ENCODE measurements around the gene GABRB2.

GABRB2 gene

DNA sequence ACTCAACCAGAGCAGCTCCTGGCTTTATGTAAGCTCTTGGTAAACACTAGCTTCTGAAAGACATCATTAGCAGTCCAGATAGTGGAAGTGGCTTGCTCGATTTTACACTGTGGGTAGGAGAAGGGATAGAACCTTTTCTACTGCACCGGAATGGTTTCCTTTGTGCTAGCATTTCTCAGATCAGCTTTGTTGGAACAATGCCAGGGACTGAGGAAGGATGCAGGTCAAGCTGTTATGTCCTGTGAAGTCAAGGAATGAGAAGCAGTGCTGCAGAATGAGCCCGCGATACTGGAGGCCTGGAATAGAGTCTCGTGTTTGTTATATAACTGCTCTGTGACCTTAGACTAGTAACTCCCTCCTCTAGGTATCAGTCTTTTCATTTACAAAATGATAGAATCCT, 233.6 kb downstream of the GABRB2 start:
- H3K4me3 ChIP-seq: no peak overlapping the region
- no peak for DNase-seq
- TF ChIP-seq, protein P1, sequence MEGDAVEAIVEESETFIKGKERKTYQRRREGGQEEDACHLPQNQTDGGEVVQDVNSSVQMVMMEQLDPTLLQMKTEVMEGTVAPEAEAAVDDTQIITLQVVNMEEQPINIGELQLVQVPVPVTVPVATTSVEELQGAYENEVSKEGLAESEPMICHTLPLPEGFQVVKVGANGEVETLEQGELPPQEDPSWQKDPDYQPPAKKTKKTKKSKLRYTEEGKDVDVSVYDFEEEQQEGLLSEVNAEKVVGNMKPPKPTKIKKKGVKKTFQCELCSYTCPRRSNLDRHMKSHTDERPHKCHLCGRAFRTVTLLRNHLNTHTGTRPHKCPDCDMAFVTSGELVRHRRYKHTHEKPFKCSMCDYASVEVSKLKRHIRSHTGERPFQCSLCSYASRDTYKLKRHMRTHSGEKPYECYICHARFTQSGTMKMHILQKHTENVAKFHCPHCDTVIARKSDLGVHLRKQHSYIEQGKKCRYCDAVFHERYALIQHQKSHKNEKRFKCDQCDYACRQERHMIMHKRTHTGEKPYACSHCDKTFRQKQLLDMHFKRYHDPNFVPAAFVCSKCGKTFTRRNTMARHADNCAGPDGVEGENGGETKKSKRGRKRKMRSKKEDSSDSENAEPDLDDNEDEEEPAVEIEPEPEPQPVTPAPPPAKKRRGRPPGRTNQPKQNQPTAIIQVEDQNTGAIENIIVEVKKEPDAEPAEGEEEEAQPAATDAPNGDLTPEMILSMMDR (IDR thresholded peaks at IDR 0.05): no peak
- H3K36me3 ChIP-seq: no peaks in the 10 kb centered on the region
- no peaks in the 10 kb centered on the region for H3K4me1 ChIP-seq
- no peaks in the 10 kb centered on the region for H3K9me3 ChIP-seq
- no peaks in the 10 kb centered on the region for H3K27me3 ChIP-seq
- intact Hi-C loops (cut with DNase I; ENCODE audit: low total_unique reads): no loop called here
- no peak overlapping the region for H3K27ac ChIP-seq

DNA sequence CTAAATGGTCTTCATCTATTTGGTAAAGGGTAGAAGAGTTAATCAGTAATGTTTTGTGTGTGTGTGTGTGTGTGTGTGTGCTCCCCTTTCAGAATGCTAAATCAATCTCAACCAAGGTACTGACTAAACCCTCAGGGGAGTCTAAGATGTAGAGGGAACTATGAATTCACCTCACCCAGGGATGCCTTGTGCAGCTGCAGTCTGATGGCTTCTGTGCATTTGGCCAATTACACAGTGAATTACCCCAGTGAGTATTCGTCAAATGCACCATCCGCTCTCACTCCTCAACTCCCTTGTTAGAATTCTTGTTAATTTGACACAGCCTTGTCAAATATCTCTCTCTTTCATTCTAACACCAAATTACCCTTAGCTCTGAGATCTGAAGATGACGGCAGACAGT, 234.6 kb downstream of the GABRB2 start:
- H3K4me1 ChIP-seq: no peaks in the 10 kb centered on the region
- H3K27ac ChIP-seq: no peak overlapping the region
- no peaks in the 10 kb centered on the region for H3K36me3 ChIP-seq
- H3K9me3 ChIP-seq: no peaks in the 10 kb centered on the region
- H3K4me3 ChIP-seq: no peak overlapping the region
- TF ChIP-seq, protein P1 (IDR thresholded peaks at IDR 0.05): no peak
- DNase-seq: no peak
- H3K27me3 ChIP-seq: no peaks in the 10 kb centered on the region
- intact Hi-C loops (cut with DNase I; ENCODE audit: low total_unique reads): no loop called here

DNA sequence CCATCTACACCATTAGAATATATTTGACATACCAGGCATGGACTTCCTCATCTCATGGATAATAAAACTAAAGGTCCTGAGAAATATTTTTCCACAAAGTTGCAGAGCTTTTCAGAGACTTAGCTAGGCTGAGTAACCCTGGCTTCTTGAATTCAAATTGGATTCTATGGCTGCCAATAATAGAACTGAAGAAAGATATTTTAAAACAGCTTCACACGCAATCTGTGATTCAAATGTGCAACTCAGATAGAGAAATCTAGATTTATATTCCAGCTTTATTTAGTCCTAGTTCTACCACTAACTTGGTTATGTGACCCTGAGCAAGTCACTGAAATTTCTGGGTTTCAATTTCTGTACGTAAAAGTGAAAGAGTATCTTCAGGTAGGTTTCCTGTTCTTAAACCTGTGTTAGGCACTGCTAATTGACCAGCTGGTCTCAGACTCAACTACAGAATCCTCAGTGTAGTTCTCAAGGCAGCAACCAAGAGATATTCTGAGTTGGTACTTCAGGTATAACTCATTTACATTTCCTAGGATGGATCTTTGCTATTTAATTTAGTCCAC, 235.3 kb downstream of the GABRB2 start:
- intact Hi-C loops (cut with DNase I; ENCODE audit: low total_unique reads): no loop called here
- H3K36me3 ChIP-seq: no peaks in the 10 kb centered on the region

DNA sequence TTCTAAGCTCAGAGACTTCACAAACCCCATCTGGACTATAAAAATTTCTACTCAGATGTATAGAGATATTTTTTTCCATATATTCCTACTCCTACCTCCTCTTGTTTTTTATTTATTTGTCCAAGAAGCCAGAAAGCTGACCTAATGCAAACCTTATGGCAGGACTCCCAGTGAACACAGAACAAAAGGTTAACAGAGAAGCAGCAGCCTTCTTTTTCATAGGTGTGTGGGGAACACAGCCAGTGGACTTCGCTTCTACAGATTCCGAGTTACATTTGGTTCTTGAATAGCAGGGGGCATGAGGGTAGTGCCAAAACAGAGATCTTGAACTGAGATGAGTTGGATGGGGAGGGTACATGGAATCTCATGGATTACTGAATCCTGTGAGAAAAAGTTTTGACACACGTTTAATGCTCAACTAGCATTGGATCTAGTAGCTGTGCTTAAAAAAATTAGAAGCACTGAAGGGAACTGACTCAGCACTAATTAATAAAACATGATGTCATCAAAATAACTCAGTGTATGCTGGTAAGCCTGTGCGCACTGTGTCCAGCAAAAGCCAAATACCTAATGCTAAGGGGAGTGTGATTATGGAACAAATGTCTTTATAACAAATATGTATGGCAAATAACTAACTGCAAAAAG, 240.1 kb downstream of the GABRB2 start:
- Histone ChIP-seq H3K9me3 (no peaks in the 10 kb centered on the region), H3K4me3 (no peak overlapping the region), H3K27ac (no peak overlapping the region), H3K27me3 (no peaks in the 10 kb centered on the region), H3K36me3 (no peaks in the 10 kb centered on the region), H3K4me1 (peaks cover 0 to 19% (median 2%) of the 10 kb centered on the region in 4 donors)
- TF ChIP-seq, protein P1 (IDR thresholded peaks at IDR 0.05): no peak
- intact Hi-C loops (cut with DNase I; ENCODE audit: low total_unique reads): no loop called here
- DNase-seq: no peak

More for the DNA sequence above, 235.3 kb downstream of the GABRB2 start:
- H3K27me3 ChIP-seq: no peaks in the 10 kb centered on the region
- H3K27ac ChIP-seq: no peak overlapping the region
- H3K4me3 ChIP-seq: no peak overlapping the region
- H3K4me1 ChIP-seq: no peaks in the 10 kb centered on the region
- no peak for DNase-seq
- TF ChIP-seq, protein P1 (IDR thresholded peaks at IDR 0.05): no peak
- H3K9me3 ChIP-seq: no peaks in the 10 kb centered on the region

- intact Hi-C loops (cut with DNase I; ENCODE audit: low total_unique reads): no loop called here
- Histone ChIP-seq H3K4me3 (no peak overlapping the region), H3K27ac (no peak overlapping the region), H3K4me1 (peaks cover 0 to 22% (median 2%) of the 10 kb centered on the region in 4 donors), H3K9me3 (no peaks in the 10 kb centered on the region), H3K27me3 (no peaks in the 10 kb centered on the region), H3K36me3 (no peaks in the 10 kb centered on the region)
- TF ChIP-seq, protein P1 (IDR thresholded peaks at IDR 0.05): no peak
- DNase-seq: no peak
These were observed 240.9 kb downstream of the GABRB2 start for GRCh38 chr5:161305601-161306000.
